K562 (cell line): ENCODE results near the gene KBTBD4. TPM values are rescaled to one million over a fixed set of nuclear protein-coding genes. Genes with fewer than 3 reads are reported as not detected.
A peak's percentile ranks its signal among the peaks of the same experiment; 100 is the strongest.

ENCODE experiments used
- ARHGAP35 ChIP-seq: fragments of 450-650 bp; IDR thresholded peaks from 2 replicates; pipeline ENCODE4 v1.6.1; 2018; ENCODE audit not compliant: partially characterized antibody
- ASH1L ChIP-seq: fragments of 450-650 bp; IDR thresholded peaks from 2 replicates; pipeline ENCODE4 v1.6.1; 2018; ENCODE audit warnings: borderline replicate concordance, mild to moderate bottlenecking, low read depth; ENCODE audit not compliant: partially characterized antibody
- BCOR ChIP-seq: fragments of 450-650 bp; IDR thresholded peaks from 2 replicates; pipeline ENCODE4 v1.6.1; 2016
- HMG20A ChIP-seq: fragments of 450-650 bp; formaldehyde crosslinking; conservative IDR thresholded peaks from 2 replicates; pipeline ENCODE4 v1.4.0; 2020; ENCODE audit warnings: mild to moderate bottlenecking, mixed read lengths
- KAT7 ChIP-seq: sonication (generic); formaldehyde crosslinking; IDR thresholded peaks from 2 replicates; pipeline ENCODE4 v1.8.0; 2022; ENCODE audit warnings: missing genetic modification reagents, mild to moderate bottlenecking, borderline replicate concordance
- KAT8 ChIP-seq: fragments of 450-650 bp; IDR thresholded peaks from 2 replicates; pipeline ENCODE4 v1.6.1; 2016; ENCODE audit warnings: low read depth, mild to moderate bottlenecking
- KHSRP ChIP-seq: fragments of 450-650 bp; IDR thresholded peaks from 2 replicates; pipeline ENCODE4 v1.6.1; 2017
- KLF16 ChIP-seq: IDR thresholded peaks from 2 replicates; pipeline ENCODE4 v1.6.1; 2016; ENCODE audit warnings: antibody characterized with exemption
- MTA1 ChIP-seq: fragments of 450-650 bp; IDR thresholded peaks from 2 replicates; pipeline ENCODE4 v1.6.1; 2017; ENCODE audit warnings: borderline replicate concordance
- POLR2H ChIP-seq: IDR thresholded peaks from 2 replicates; pipeline ENCODE4 v1.6.1; 2016; ENCODE audit warnings: missing genetic modification characterization, low read depth, mild to moderate bottlenecking, control low read depth, missing compliant biosample characterization, moderate library complexity
- RBM15 ChIP-seq: fragments of 200-400 bp; formaldehyde crosslinking; IDR thresholded peaks from 2 replicates; pipeline ENCODE4 v1.6.1; 2018; ENCODE audit warnings: mild to moderate bottlenecking, low read length, moderate library complexity; ENCODE audit not compliant: insufficient read depth
- RBM22 ChIP-seq: fragments of 200-400 bp; formaldehyde crosslinking; IDR thresholded peaks from 2 replicates; pipeline ENCODE4 v1.6.1; 2018; ENCODE audit warnings: low read length, low read depth; ENCODE audit not compliant: poor library complexity, severe bottlenecking
- SMAD4 ChIP-seq: fragments of 250-450 bp; sonication (Bioruptor Pico); conservative IDR thresholded peaks from 2 replicates; pipeline ENCODE4 v1.8.0; 2021; ENCODE audit warnings: inconsistent platforms, mild to moderate bottlenecking, moderate library complexity
- STAG1 ChIP-seq: sonication (generic); formaldehyde crosslinking; IDR thresholded peaks from 2 replicates; pipeline ENCODE4 v1.5.0; 2020; ENCODE audit warnings: missing genetic modification reagents, borderline replicate concordance
- USF1 ChIP-seq: sonication (generic); formaldehyde crosslinking; IDR thresholded peaks from 2 replicates; pipeline ENCODE4 v1.9.0; 2022; ENCODE audit warnings: mild to moderate bottlenecking, missing genetic modification reagents
- ZNF699 ChIP-seq: fragments of 250-450 bp; sonication (Bioruptor Pico); IDR thresholded peaks from 2 replicates; pipeline ENCODE4 v1.8.0; 2021; ENCODE audit warnings: mild to moderate bottlenecking, moderate library complexity; ENCODE audit not compliant: insufficient replicate concordance
- polyA plus RNA-seq, 8 experiments: library from polyadenylated mRNA; depleted of rRNA in 4 of 8; stranded (reverse) in 5 of 8; unstranded in 3 of 8; fragments of >200 nt; fragmentation: Nextera tagmentation in 2 of 8; fragmentation: Illumina TruSeq in 1 of 8; extraction: Ambion mirVana in 2 of 8; extraction: Trizol in 1 of 8; gene quantifications; 2 replicates each; pipeline versions ENCODE4 v1.2.1 to v1.2.3, GENCODE V29; 2011 to 2014; ENCODE audit warnings: inconsistent platforms in 1 of 8, missing spikeins in 1 of 8
- total RNA-seq, 7 experiments: library from RNA; depleted of rRNA in 6 of 7; stranded (reverse); fragments of >200 nt in 6 of 7; fragmentation: Illumina TruSeq in 2 of 7; extraction: Trizol in 2 of 7; gene quantifications; 2 replicates each; pipeline versions ENCODE4 v1.2.1 to v1.2.3, GENCODE V29; 2011 to 2021; ENCODE audit warnings: low replicate concordance in 1 of 7
- TF ChIP-seq, protein P1 (sequence below): fragments of 450-650 bp; IDR thresholded peaks from 2 replicates; pipeline ENCODE4 v1.6.1; 2017; ENCODE audit warnings: antibody characterized with exemption, mild to moderate bottlenecking
- TF ChIP-seq, protein P2 (sequence below): fragments of 200-400 bp; formaldehyde crosslinking; IDR thresholded peaks from 2 replicates; pipeline ENCODE4 v1.6.1; 2017; ENCODE audit warnings: mild to moderate bottlenecking, low read depth, low read length, moderate library complexity
- TF ChIP-seq, protein P3 (sequence below): fragments of 250-450 bp; sonication (Bioruptor Pico); IDR thresholded peaks from 2 replicates; pipeline ENCODE4 v1.5.0; 2020; ENCODE audit warnings: mild to moderate bottlenecking, borderline replicate concordance

The KBTBD4 gene
- total and polyA plus RNA-seq, 9 of the 15 experiments (the other 6 are each of a cell fraction or from before 2014, with no cell fraction given) = 7.0 to 33.9 (median 13.3) TPM

DNA sequence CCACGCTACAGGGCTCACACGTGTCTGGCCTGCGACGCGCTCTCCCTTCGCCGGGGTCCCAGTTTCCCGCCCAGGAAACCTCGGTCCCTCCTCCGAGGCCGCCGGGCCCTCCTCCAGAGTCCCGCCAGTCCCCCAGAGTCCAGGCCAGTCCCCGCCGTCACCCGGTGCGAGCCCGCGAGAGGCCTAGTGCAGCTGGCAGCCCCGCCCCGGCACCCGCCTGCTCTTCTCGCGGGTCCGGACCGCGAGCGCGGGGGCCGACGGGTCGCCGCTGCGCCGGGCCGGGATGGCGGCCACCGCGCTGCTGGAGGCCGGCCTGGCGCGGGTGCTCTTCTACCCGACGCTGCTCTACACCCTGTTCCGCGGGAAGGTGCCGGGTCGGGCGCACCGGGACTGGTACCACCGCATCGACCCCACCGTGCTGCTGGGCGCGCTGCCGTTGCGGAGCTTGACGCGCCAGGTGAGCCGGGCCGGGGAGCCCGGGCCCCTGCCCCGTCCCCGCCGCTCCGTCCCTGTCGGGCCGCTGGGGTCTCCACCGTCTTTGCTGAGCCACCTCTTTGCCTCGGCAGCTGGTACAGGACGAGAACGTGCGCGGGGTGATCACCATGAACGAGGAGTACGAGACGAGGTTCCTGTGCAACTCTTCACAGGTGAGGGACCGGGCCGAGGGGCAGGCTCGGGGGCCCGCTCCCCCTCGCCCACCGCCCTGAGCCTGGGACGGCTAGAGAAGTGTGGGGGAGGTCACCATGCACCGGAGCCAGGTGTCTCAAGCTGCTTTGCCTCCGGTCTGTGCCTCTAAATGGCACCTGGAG is 13.2 kb downstream of the KBTBD4 start, which contains the start of gene PTPMT1 (continued):
- TF ChIP-seq BCOR (0 out of 2 replicates have a peak, but pooled peaks have one; percentile 27), KHSRP (no peak), RBM15 (no peak), KLF16 (no peak), KAT7 (CRISPR knock-in tag) (no peak), RBM22 (no peak), MTA1 (no peak), USF1 (CRISPR knock-in tag) (peak; percentile 25; the same call in 1 of the 2 replicates), STAG1 (0 out of 2 replicates have a peak, but pooled peaks have one; percentile 11), KAT8 (no peak), POLR2H (peak; percentile 60), ZNF699 (CRISPR knock-in tag) (no peak), SMAD4 (CRISPR knock-in tag) (peak; percentile 79), ASH1L (no peak), HMG20A (CRISPR knock-in tag) (no peak), ARHGAP35 (no peak)
- TF ChIP-seq, protein P1, sequence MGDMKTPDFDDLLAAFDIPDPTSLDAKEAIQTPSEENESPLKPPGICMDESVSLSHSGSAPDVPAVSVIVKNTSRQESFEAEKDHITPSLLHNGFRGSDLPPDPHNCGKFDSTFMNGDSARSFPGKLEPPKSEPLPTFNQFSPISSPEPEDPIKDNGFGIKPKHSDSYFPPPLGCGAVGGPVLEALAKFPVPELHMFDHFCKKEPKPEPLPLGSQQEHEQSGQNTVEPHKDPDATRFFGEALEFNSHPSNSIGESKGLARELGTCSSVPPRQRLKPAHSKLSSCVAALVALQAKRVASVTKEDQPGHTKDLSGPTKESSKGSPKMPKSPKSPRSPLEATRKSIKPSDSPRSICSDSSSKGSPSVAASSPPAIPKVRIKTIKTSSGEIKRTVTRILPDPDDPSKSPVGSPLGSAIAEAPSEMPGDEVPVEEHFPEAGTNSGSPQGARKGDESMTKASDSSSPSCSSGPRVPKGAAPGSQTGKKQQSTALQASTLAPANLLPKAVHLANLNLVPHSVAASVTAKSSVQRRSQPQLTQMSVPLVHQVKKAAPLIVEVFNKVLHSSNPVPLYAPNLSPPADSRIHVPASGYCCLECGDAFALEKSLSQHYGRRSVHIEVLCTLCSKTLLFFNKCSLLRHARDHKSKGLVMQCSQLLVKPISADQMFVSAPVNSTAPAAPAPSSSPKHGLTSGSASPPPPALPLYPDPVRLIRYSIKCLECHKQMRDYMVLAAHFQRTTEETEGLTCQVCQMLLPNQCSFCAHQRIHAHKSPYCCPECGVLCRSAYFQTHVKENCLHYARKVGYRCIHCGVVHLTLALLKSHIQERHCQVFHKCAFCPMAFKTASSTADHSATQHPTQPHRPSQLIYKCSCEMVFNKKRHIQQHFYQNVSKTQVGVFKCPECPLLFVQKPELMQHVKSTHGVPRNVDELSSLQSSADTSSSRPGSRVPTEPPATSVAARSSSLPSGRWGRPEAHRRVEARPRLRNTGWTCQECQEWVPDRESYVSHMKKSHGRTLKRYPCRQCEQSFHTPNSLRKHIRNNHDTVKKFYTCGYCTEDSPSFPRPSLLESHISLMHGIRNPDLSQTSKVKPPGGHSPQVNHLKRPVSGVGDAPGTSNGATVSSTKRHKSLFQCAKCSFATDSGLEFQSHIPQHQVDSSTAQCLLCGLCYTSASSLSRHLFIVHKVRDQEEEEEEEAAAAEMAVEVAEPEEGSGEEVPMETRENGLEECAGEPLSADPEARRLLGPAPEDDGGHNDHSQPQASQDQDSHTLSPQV = peak; percentile 96
- TF ChIP-seq, protein P2, sequence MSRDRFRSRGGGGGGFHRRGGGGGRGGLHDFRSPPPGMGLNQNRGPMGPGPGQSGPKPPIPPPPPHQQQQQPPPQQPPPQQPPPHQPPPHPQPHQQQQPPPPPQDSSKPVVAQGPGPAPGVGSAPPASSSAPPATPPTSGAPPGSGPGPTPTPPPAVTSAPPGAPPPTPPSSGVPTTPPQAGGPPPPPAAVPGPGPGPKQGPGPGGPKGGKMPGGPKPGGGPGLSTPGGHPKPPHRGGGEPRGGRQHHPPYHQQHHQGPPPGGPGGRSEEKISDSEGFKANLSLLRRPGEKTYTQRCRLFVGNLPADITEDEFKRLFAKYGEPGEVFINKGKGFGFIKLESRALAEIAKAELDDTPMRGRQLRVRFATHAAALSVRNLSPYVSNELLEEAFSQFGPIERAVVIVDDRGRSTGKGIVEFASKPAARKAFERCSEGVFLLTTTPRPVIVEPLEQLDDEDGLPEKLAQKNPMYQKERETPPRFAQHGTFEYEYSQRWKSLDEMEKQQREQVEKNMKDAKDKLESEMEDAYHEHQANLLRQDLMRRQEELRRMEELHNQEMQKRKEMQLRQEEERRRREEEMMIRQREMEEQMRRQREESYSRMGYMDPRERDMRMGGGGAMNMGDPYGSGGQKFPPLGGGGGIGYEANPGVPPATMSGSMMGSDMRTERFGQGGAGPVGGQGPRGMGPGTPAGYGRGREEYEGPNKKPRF = no peak
- TF ChIP-seq, protein P3, sequence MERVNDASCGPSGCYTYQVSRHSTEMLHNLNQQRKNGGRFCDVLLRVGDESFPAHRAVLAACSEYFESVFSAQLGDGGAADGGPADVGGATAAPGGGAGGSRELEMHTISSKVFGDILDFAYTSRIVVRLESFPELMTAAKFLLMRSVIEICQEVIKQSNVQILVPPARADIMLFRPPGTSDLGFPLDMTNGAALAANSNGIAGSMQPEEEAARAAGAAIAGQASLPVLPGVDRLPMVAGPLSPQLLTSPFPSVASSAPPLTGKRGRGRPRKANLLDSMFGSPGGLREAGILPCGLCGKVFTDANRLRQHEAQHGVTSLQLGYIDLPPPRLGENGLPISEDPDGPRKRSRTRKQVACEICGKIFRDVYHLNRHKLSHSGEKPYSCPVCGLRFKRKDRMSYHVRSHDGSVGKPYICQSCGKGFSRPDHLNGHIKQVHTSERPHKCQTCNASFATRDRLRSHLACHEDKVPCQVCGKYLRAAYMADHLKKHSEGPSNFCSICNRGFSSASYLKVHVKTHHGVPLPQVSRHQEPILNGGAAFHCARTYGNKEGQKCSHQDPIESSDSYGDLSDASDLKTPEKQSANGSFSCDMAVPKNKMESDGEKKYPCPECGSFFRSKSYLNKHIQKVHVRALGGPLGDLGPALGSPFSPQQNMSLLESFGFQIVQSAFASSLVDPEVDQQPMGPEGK (CRISPR knock-in tag) = no peak
